Body of pancreas (tissue), 4 donors: ENCODE measurements around the gene MGAT2. TPM values are rescaled to one million over a fixed set of nuclear protein-coding genes. Genes with fewer than 3 reads are reported as not detected.
"Not testable (repeated sequence)": the region's sequence is repeated elsewhere in the genome, so short reads cannot be mapped to it uniquely, and the experiment has no call there.

Experiments
- ATAC-seq: fragments of 150-250 bp; one replicate; pipeline ENCODE4 v1.9.1; 2016
- DNase-seq, 4 donors: peaks; one replicate each; pipeline ENCODE4 v3.0.0-alpha.2; 2019
- H3K27ac ChIP-seq, 4 donors: fragments of 200-600 bp; sonication (generic); 1 replicate in 3 of 4; 2 replicates in 1 of 4; pipeline versions ENCODE4 v1.5.1 to v1.6.1; 2016 to 2019; ENCODE audit warnings: mild to moderate bottlenecking in 1 of 4, mixed read lengths in 1 of 4, moderate library complexity in 1 of 4
- H3K27me3 ChIP-seq, 2 donors: fragments of 200-600 bp; sonication (generic); one replicate each; pipeline ENCODE4 v1.6.0; 2016; ENCODE audit warnings: mild to moderate bottlenecking in 1 of 2
- H3K36me3 ChIP-seq, 2 donors: fragments of 200-600 bp; sonication (generic); replicated peaks in 1 of 2; 2 replicates each; pipeline ENCODE4 v1.5.1; 2016; ENCODE audit warnings: low read depth in 2 of 2; ENCODE audit not compliant: insufficient read depth in 1 of 2
- H3K4me1 ChIP-seq: fragments of 200-600 bp; sonication (generic); one replicate; pipeline ENCODE4 v1.6.0; 2016
- H3K4me3 ChIP-seq, 2 donors: fragments of 200-600 bp; sonication (generic); 1 replicate in 1 of 2; 2 replicates in 1 of 2; pipeline ENCODE4 v1.5.1; 2016 to 2019
- H3K9me3 ChIP-seq, 3 donors: fragments of 200-600 bp; sonication (generic); 1 replicate in 2 of 3; 2 replicates in 1 of 3; pipeline ENCODE4 v1.5.1; 2016
- CTCF ChIP-seq, 7 experiments: fragments of 450-650 bp in 4 of 7; fragments of 200-600 bp in 3 of 7; sonication (generic) in 3 of 7; IDR thresholded peaks; one replicate each; pipeline ENCODE4 v1.5.1; 2016 to 2019; ENCODE audit warnings: antibody characterized with exemption in 7 of 7
- POLR2A ChIP-seq, 3 donors: fragments of 450-650 bp; IDR thresholded peaks; one replicate each; pipeline ENCODE4 v1.6.1; 2016; ENCODE audit warnings: antibody characterized with exemption in 3 of 3, mild to moderate bottlenecking in 2 of 3
- WGBS, 2 donors: methylation state at CpG; one replicate each; pipeline ENCODE4 v1.1.5; 2017; 5-methylcytosine and 5-hydroxymethylcytosine counted together
- intact Hi-C: fragments of 100-400 bp; cut with DNase I; formaldehyde crosslinking; loops from one replicate; pipeline ENCODE4 v1.15.1; 2023
- total RNA-seq, 2 donors: library from RNA; depleted of rRNA; stranded (reverse); fragments of >200 nt; gene quantifications; one replicate each; pipeline ENCODE4 v1.1.0, GENCODE V29; 2016

MGAT2 gene
- total RNA-seq, 2 donors from 2014 or later: 27.5 to 37.6 TPM

GRCh38 chr14:49581209-49582112, 39.1 kb upstream of the MGAT2 start:
- no peaks in the 10 kb centered on the region for H3K9me3 ChIP-seq
- H3K4me1 ChIP-seq: peaks cover 26% of the 10 kb centered on the region
- WGBS, 2 donors: 60 to 67% methylated on average over 8 to 9 of the region's 9 CpGs
- H3K4me3 ChIP-seq: no peak overlapping the region
- ATAC-seq (no peak), DNase-seq (no peak)
- TF ChIP-seq POLR2A (IDR thresholded peaks at IDR 0.05) (no peak), CTCF (IDR thresholded peaks at IDR 0.05) (no peak)
- intact Hi-C loops: no loop called here
- peaks cover 0 to under 1% of the 10 kb centered on the region in 2 donors for H3K36me3 ChIP-seq
- no peak overlapping the region for H3K27ac ChIP-seq
- H3K27me3 ChIP-seq: no peaks in the 10 kb centered on the region

- no peaks in the 10 kb centered on the region for H3K9me3 ChIP-seq
- H3K27me3 ChIP-seq: no peaks in the 10 kb centered on the region
- no peak overlapping the region for H3K27ac ChIP-seq
- ATAC-seq: no peak
- TF ChIP-seq CTCF (IDR thresholded peaks at IDR 0.05) (no peak), POLR2A (IDR thresholded peaks at IDR 0.05) (no peak)
- no peaks in the 10 kb centered on the region for H3K36me3 ChIP-seq
- 90 to 93% methylated on average over 4 of the region's 4 CpGs for WGBS, 2 donors
- no peak overlapping the region for H3K4me3 ChIP-seq
- peaks cover 31% of the 10 kb centered on the region for H3K4me1 ChIP-seq
- DNase-seq: no peak
- intact Hi-C loops: no loop called here
These were observed 38.3 kb upstream of the MGAT2 start for GRCh38 chr14:49582113-49582977.

- no peak overlapping the region for H3K27ac ChIP-seq
- no peaks in the 10 kb centered on the region for H3K27me3 ChIP-seq
- intact Hi-C loops: no loop called here
- H3K4me1 ChIP-seq: peaks cover 34% of the 10 kb centered on the region
- H3K9me3 ChIP-seq: no peaks in the 10 kb centered on the region
- DNase-seq (no peak), ATAC-seq (no peak)
- no peak overlapping the region for H3K4me3 ChIP-seq
- 75 to 77% methylated on average over 6 of the region's 6 CpGs for WGBS, 2 donors
- TF ChIP-seq CTCF (IDR thresholded peaks at IDR 0.05) (no peak), POLR2A (IDR thresholded peaks at IDR 0.05) (no peak)
- no peaks in the 10 kb centered on the region for H3K36me3 ChIP-seq
These were observed 37.0 kb upstream of the MGAT2 start for GRCh38 chr14:49583629-49584028.

- Histone ChIP-seq H3K9me3 (no peaks in the 10 kb centered on the region), H3K4me3 (no peak overlapping the region), H3K27me3 (no peaks in the 10 kb centered on the region), H3K36me3 (no peaks in the 10 kb centered on the region), H3K4me1 (peaks cover 34% of the 10 kb centered on the region), H3K27ac (no peak overlapping the region)
- WGBS, 2 donors: 81% methylated on average over 8 to 11 of the region's 11 CpGs
- TF ChIP-seq POLR2A (IDR thresholded peaks at IDR 0.05): no peak
- TF ChIP-seq CTCF (IDR thresholded peaks at IDR 0.05): no peak
- DNase-seq: no peak
- ATAC-seq: no peak
- intact Hi-C loops: no loop called here
These were observed 36.5 kb upstream of the MGAT2 start for GRCh38 chr14:49584058-49584457.

GRCh38 chr14:49584981-49585640, 35.5 kb upstream of the MGAT2 start:
- DNase-seq, H3K36me3 ChIP-seq, ATAC-seq, H3K9me3 ChIP-seq, H3K27me3 ChIP-seq, intact Hi-C loops: not testable (repeated sequence)
- H3K4me3 ChIP-seq: peak overlapping the region; percentile 90 to 96
- peaks cover 34% of the 10 kb centered on the region for H3K4me1 ChIP-seq
- WGBS, 2 donors: 11 to 12% methylated on average over 25 to 32 of the region's 32 CpGs
- peak overlapping the region in 3 of 4 donors; percentile 93 to 97 (median 96) for H3K27ac ChIP-seq
